IMR-90 (cell line): ENCODE measurements around the gene OR5P2.

Experiments used
- CEBPB ChIP-seq: IDR thresholded peaks from 2 replicates; pipeline ENCODE4 v1.6.1; 2012; ENCODE audit warnings: low read depth, low read length, improper control_type of control experiment
- FOS ChIP-seq: fragments of 150-350 bp; IDR thresholded peaks from 2 replicates; pipeline ENCODE4 v1.6.1; 2016; ENCODE audit warnings: low read depth, low read length
- MAFK ChIP-seq: IDR thresholded peaks from 2 replicates; pipeline ENCODE4 v1.6.1; 2012; ENCODE audit warnings: low read depth, low read length, improper control_type of control experiment
- MXI1 ChIP-seq: IDR thresholded peaks from 2 replicates; pipeline ENCODE4 v1.6.1; 2012; ENCODE audit warnings: low read depth, mild to moderate bottlenecking, low read length, moderate library complexity, borderline replicate concordance
- POLR2A ChIP-seq: IDR thresholded peaks from 2 replicates; pipeline ENCODE4 v1.6.1; 2012; ENCODE audit warnings: mild to moderate bottlenecking, low read depth, low read length
- RAD21 ChIP-seq: IDR thresholded peaks from 2 replicates; pipeline ENCODE4 v1.6.1; 2012; ENCODE audit warnings: low read length, improper control_type of control experiment
- RFX5 ChIP-seq: IDR thresholded peaks from 2 replicates; pipeline ENCODE4 v1.8.0; 2012; ENCODE audit warnings: low read depth, mild to moderate bottlenecking, low read length, moderate library complexity
- SMC3 ChIP-seq: fragments of 150-350 bp; IDR thresholded peaks from 2 replicates; pipeline ENCODE4 v1.6.1; 2016; ENCODE audit warnings: low read depth, mild to moderate bottlenecking, antibody characterized with exemption, low read length, moderate library complexity
- TF ChIP-seq, protein P1 (sequence below): conservative IDR thresholded peaks from 2 replicates; pipeline ENCODE4 v1.5.1; 2012; ENCODE audit warnings: mild to moderate bottlenecking, low read depth, low read length, improper control_type of control experiment

DNA sequence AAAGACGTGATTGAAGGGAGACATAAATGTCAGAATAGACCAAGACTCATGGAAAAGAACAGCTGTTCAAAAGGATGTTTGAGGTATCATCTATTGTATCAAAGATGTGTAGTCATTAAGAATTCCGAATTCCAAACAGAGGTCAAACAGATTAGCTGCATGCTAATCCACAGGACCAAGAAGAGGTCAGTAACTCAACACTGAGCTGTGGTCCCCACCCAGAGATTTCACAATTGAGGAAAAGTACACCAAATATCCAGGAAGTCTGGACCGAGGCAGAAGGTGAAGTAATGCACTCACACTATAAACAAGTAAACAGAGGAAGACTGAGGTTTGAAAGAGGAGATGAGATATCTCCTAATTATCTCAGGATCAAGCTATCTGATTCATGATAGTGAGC is 29.6 kb upstream of the OR5P2 start:
- TF ChIP-seq, protein P1, sequence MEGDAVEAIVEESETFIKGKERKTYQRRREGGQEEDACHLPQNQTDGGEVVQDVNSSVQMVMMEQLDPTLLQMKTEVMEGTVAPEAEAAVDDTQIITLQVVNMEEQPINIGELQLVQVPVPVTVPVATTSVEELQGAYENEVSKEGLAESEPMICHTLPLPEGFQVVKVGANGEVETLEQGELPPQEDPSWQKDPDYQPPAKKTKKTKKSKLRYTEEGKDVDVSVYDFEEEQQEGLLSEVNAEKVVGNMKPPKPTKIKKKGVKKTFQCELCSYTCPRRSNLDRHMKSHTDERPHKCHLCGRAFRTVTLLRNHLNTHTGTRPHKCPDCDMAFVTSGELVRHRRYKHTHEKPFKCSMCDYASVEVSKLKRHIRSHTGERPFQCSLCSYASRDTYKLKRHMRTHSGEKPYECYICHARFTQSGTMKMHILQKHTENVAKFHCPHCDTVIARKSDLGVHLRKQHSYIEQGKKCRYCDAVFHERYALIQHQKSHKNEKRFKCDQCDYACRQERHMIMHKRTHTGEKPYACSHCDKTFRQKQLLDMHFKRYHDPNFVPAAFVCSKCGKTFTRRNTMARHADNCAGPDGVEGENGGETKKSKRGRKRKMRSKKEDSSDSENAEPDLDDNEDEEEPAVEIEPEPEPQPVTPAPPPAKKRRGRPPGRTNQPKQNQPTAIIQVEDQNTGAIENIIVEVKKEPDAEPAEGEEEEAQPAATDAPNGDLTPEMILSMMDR, result no peak
- TF ChIP-seq MXI1, result no peak
- TF ChIP-seq RAD21, result no peak
- no peak for TF ChIP-seq RFX5
- no peak for TF ChIP-seq POLR2A
- TF ChIP-seq FOS, result no peak
- TF ChIP-seq SMC3, result no peak
- no peak for TF ChIP-seq CEBPB
- TF ChIP-seq MAFK, result no peak
